ENCODE data around the gene AGMO. TPM values are rescaled to one million over a fixed set of nuclear protein-coding genes. Genes with fewer than 3 reads are reported as not detected.

The AGMO gene
- 0.20 TPM for total RNA-seq
- long read RNA-seq, partial matches to known transcripts, result 0 of 1 reads
- long read RNA-seq, other reads (novel, unspliced or antisense), result 1 of 1 reads

- intact Hi-C loops (cut with DNase I), result no loop called here
- DNase-seq (no peak), ATAC-seq (peak; percentile 23)
- no peaks in the 10 kb centered on the region for H3K9me3 ChIP-seq
- H3K27me3 ChIP-seq, result no peaks in the 10 kb centered on the region
- H3K4me3 ChIP-seq, result peak within 1 kb of the TSS; percentile 4
- no peaks in the 10 kb centered on the region for H3K4me1 ChIP-seq
- TF ChIP-seq CTCF (IDR thresholded peaks at IDR 0.05), result no peak
- H3K36me3 ChIP-seq, result no peaks in the 10 kb centered on the region
- no peak within 1 kb of the TSS for H3K27ac ChIP-seq
Measured at GRCh38 chr7:15561835-15562234, at the start of gene AGMO. Gene AGMO (minus strand): TSS chr7:15562015.

- no peak overlapping the region for H3K4me3 ChIP-seq
- no peaks in the 10 kb centered on the region for H3K36me3 ChIP-seq
- H3K27me3 ChIP-seq, result no peaks in the 10 kb centered on the region
- intact Hi-C loops (cut with DNase I), result no loop called here
- DNase-seq (no peak), ATAC-seq (no peak)
- H3K4me1 ChIP-seq, result no peaks in the 10 kb centered on the region
- H3K9me3 ChIP-seq, result no peaks in the 10 kb centered on the region
- TF ChIP-seq CTCF (IDR thresholded peaks at IDR 0.05), result no peak
- no peak overlapping the region for H3K27ac ChIP-seq
Measured at GRCh38 chr7:15610503-15610902, 48.7 kb upstream of the AGMO start.

GRCh38 chr7:15609287-15609686 lies 47.5 kb upstream of the AGMO start:
- Histone ChIP-seq H3K27ac (no peak overlapping the region), H3K4me3 (no peak overlapping the region), H3K4me1 (no peaks in the 10 kb centered on the region), H3K9me3 (no peaks in the 10 kb centered on the region), H3K36me3 (no peaks in the 10 kb centered on the region), H3K27me3 (no peaks in the 10 kb centered on the region)
- DNase-seq, result no peak
- intact Hi-C loops (cut with DNase I), result no loop called here
- no peak for ATAC-seq
- TF ChIP-seq CTCF (IDR thresholded peaks at IDR 0.05), result no peak

- ATAC-seq (no peak), DNase-seq (no peak)
- H3K27me3 ChIP-seq, result no peaks in the 10 kb centered on the region
- TF ChIP-seq CTCF (IDR thresholded peaks at IDR 0.05), result no peak
- H3K4me3 ChIP-seq, result no peak overlapping the region
- H3K4me1 ChIP-seq, result no peaks in the 10 kb centered on the region
- no peaks in the 10 kb centered on the region for H3K9me3 ChIP-seq
- H3K27ac ChIP-seq, result no peak overlapping the region
- intact Hi-C loops (cut with DNase I), result no loop called here
- H3K36me3 ChIP-seq, result no peaks in the 10 kb centered on the region
Measured at GRCh38 chr7:15607529-15608210, 45.9 kb upstream of the AGMO start.

- no peak for DNase-seq
- no peaks in the 10 kb centered on the region for H3K9me3 ChIP-seq
- intact Hi-C loops (cut with DNase I), result no loop called here
- H3K27me3 ChIP-seq, result no peaks in the 10 kb centered on the region
- no peaks in the 10 kb centered on the region for H3K36me3 ChIP-seq
- no peak for ATAC-seq
- no peaks in the 10 kb centered on the region for H3K4me1 ChIP-seq
- no peak for TF ChIP-seq CTCF (IDR thresholded peaks at IDR 0.05)
- H3K27ac ChIP-seq, result no peak overlapping the region
- no peak overlapping the region for H3K4me3 ChIP-seq
Measured at GRCh38 chr7:15606561-15606960, 44.7 kb upstream of the AGMO start.

DNA sequence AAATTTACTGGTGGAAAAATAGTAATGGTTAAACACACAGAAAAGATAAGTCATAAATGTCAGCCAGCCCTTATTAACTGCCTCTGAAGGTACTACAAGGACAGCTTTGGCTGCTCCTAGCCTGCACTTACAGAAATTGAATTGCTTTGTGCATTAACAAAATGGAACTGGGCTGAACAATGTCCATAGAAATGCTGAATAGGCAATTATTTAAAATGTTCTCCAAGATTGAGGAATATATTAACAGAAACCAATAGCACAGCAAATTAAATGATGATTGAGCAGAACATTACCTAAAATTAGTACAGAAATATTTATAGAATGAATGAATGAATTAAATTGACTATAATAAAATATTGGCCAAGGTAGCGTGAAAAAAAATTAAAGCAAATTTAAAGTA lies 42.4 kb upstream of the AGMO start:
- TF ChIP-seq CTCF (IDR thresholded peaks at IDR 0.05), result no peak
- DNase-seq (no peak), ATAC-seq (no peak)
- Histone ChIP-seq H3K27me3 (no peaks in the 10 kb centered on the region), H3K4me3 (no peak overlapping the region), H3K4me1 (no peaks in the 10 kb centered on the region), H3K36me3 (no peaks in the 10 kb centered on the region), H3K27ac (no peak overlapping the region), H3K9me3 (no peaks in the 10 kb centered on the region)
- intact Hi-C loops (cut with DNase I), result no loop called here
